HG03108 (cell line): ENCODE measurements around the gene FAM228B.
"Not testable (repeated sequence)": the region's sequence is repeated elsewhere in the genome, so short reads cannot be mapped to it uniquely, and the experiment has no call there.

Experiments used
- ATAC-seq: cut with Tn5 transposase; IDR thresholded peaks from one replicate; pipeline ENCODE4 v1.9.1; 2021; ENCODE audit warnings: moderate library complexity; ENCODE audit not compliant: unreplicated experiment

Gene FAM228B

DNA sequence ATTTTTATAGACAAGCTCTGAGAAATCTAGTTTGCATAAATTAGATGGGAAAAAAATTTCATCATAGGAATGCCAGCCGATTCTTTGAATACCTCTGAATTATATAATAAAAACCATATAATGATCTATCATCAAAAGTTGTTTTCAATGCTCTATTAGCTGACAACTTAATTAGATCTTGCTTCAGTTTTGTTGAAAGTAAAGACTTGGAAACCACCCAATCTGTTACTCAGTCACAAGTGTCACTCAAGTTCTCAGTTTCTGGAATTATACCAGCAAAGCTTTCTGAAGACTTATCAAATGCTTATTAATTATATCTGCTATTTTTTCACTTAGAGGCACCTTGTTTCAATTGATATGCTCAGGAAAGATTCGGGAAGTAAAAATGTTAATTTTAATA lies 21.3 kb upstream of the FAM228B start:
- no peak for ATAC-seq

DNA sequence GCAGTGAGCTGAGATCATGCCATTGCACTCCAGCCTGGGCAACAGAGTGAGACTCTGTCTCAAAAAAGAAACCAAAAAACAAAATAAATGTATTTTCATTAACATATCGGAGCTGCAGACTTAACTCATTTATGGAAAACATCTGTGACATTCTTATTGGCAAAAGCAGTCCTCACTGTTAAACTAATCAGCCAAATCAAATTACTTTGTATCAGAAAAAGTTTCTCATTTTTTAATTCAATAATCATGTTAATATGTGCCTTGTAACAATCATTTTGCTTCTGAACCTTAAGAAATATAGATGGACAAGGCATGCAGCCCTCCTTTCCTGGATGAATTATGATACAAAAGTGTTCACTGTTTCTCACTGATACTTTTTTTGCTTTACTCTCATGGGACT lies 20.6 kb upstream of the FAM228B start:
- ATAC-seq, result no peak

DNA sequence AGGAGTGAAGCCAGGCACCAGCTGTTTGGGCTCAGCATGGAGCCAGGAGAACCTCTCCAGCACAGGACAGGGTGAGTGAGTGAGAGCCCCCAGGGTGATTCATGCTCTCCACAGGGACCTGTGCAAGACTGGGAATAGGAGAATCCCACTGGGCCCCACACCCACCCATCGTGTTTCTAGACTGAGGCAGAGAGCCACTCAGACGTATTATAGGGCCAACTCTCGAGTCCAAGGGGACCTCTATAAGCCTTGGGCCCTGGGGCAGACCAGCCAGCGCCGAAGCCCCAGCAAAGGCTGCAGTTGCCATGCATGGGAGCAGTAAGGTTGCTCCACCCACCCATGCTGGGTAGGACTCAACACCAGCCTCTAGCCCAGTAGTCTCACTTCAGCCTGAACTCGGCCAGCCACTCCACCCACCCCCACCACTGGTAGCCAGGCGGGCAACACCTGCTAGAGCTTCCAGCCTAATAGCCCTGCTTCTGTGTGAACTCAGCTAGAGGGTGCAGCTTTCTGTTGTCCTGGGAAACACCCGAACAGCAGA lies 19.1 kb upstream of the FAM228B start:
- ATAC-seq, result no peak

DNA sequence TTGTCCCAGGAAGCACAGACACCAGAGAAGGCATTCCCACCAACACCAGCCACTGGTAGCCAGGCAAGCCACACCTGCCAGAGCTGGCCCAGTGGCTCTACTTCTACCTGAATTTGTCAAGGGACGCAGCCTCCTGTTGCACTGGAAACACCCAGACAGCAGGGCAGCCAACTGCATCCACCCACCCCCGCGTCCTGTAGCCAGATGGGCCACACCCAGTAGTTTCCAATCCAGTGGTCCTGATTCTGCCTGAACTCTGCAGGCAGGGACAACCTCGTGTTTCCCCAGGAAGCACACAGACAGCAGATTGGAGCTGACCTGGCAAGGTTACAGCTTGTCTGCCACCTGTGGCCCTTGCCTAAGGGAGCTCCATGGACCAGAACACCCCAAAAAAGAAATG lies 18.4 kb upstream of the FAM228B start:
- no peak for ATAC-seq

DNA sequence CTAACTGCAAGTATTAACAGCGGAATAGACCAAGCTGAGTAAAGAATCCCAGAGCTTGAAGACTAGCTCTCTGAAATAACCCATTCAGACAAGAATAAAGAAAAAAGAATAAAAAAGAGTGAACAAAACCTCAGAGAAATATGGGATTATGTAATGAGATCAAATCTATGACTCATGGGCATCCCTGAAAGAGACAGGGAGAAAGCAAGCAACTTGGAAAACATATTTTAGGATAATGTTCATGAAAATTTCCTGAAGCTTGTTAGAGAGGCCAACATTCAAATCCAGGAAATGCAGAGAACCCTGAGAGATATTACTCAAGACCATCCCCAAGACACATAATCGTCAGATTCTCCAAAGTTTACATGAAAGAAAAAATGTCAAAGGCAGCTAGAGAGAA lies 17.5 kb upstream of the FAM228B start:
- ATAC-seq, result no peak

DNA sequence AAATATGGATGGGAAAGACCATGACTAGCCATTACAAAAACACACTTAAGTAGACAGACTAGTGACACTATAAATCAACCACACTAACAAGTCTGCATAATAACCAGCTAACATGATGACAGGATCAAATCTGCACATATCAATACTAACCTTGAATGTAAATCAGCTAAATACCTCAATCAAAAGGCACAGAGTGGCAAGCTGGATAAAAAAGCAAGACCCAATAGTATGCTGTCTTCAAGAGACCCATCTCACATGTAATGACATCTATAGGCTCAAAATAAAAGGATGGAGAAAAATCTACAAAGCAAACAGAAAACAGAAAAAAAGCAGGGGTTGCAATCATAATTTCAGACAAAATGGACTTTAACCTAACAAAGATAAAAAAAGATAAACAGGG lies 16.5 kb upstream of the FAM228B start:
- no peak for ATAC-seq

DNA sequence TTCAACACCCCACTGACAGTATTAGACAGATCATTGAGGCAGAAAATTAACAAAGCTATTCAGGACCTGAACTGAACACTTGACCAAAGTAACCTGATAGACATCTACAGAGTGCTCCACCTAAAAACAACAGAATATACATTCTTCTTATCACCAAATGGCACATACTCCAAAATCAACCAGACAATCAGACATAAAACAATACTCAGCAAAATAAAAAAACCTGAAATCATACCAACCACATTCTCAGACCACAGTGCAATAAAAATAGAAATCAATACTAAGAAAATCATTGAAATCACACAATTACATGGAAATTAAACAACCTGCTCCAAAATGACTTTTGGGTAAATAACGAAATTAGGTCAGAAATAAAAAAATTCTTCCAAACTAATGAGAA lies 15.9 kb upstream of the FAM228B start:
- no peak for ATAC-seq

DNA sequence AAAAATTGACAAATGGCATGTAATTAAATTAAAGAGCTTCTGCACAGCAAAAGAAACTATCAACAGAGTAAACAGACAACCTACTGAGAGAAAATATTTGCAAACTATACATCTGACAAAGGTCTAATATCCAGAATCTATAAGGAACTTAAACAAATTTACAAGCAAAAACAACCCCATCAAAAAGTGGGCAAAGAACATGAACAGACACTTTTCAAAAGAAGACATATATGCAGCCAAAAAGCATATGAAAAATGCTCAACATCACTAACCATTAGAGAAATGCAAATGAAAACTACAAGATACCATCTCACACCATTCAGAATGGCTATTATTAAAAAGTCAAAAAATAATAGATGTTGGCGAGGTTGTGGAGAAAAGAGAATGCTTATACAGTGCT lies 13.8 kb upstream of the FAM228B start:
- ATAC-seq, result not testable (repeated sequence)

DNA sequence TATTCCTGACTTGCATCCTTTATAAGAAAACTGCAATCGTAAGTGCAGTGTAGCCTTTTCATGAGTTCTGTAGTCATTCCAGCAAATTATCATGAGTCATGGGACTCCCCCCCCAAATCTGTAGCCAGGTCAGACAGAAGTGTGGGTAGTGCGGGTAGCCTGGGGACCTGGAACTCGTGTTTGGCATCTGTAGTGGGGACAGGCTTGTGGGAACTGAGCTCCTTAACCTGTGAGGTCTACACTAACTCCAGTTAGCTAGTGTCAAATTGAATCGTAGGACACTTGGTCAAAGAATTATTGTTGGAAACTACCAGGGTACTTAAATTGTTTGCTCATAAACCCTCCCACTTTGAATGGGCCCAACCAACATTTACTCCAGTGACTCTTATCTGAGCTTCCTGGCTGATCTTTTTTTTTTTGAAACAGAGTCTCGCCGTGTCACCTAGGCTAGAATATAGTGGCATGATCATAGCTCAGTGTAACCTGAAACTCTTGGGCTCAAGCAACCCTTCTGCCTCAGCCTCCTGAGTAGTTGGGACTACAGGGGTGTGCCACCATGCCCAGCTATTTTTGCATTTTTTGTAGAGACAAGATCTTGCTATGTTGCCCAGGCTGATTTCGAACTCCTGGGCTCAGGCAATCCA lies 12.5 kb upstream of the FAM228B start:
- no peak for ATAC-seq

DNA sequence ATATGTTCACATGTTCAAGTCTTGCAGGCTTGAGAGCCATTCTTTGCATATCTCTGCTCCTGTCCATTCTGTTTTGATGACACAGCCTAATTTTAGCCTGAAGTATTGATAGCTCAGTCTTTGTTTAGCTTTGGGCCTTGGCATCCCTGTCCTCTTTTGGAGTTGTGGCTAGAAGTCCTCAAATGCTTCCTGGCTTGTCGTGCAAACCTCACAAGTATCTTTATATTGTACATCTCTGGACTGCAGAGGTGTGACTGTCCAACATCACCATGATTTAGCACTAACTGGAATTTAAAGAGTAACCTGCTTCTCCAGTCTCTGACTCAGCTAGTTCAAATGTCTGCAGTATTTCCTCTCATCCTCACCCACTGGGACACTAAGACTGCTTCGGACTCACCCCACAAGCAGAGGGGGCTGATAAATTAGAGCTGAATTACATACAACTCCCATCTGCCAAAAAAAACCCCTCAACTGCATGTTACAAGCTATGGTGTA lies 11.8 kb upstream of the FAM228B start:
- ATAC-seq, result no peak

DNA sequence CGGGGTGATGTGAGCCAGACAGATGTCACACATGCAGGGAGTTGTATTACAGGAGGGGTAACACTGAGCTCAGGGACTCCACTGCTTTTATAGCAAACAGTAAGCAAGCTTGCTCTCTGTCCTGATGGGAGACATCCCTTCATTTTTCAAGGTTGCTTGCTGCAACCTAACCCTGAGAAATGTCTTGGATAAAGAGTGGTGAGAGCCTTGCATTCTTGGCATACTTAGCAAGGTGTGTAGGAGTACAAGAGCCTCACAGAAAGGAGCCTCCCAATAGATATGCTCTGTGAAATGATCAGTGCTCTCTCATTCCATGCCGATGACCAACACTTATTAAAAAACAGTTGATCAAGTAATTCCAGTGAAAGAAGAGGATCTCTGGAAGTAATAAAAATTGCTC lies 8.2 kb upstream of the FAM228B start:
- no peak for ATAC-seq

DNA sequence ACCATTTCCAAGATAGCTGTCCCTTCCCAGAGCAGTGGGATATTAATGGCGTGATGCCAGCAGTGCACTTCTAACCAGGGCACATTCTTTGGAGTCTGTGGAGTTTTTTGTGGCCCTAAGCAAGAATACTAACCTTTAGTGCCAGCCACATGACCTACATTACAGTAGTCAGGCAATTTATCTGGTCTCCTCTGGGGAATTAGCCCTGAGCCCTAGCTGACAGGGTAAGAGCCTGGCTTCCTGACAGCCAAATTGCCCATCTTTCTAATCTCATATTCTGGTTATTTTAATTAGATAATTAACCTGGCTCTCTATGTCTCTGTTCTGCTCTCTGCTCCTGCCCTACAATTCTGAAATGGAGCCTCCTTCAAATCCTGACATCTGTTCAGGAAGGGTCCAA lies 5.4 kb upstream of the FAM228B start:
- no peak for ATAC-seq

DNA sequence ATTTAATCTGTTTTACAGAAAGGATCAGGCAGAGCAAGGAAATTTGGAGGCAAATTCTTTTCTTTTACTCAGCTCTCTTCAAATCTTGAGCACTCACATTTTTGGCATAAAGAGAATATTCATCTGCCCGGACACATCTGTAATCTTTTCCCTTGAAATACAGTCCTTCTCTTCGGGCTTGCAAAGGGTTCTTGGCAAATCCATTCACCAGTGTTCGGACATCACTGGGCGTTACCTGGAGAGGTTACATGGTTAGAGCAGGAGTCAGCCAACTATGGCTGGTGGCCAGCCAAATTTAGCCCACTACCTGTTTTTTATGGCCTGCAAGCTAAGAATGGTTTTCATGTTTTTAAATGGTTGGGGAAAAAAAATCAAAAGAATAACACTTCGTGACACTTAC lies 2.2 kb upstream of the FAM228B start:
- no peak for ATAC-seq

DNA sequence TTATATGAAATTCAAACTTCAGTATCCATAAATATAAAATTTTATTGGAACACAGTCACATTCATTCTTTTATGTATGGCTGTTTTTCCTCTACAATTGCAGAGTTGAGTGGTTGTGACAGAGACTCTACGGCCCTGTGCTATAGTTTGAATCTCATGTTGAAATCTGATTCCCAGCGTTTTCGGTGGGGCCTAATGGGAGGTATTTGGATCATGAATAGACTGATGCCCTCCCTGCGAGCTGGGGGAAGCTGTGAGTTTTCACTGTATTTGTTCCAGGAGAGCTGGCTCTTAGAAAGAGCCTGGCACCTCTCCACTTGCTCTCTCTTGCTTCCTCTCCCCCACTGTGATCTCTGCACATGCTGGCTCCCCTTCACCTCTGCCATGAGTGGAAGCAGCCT lies 1.8 kb upstream of the FAM228B start:
- no peak for ATAC-seq

DNA sequence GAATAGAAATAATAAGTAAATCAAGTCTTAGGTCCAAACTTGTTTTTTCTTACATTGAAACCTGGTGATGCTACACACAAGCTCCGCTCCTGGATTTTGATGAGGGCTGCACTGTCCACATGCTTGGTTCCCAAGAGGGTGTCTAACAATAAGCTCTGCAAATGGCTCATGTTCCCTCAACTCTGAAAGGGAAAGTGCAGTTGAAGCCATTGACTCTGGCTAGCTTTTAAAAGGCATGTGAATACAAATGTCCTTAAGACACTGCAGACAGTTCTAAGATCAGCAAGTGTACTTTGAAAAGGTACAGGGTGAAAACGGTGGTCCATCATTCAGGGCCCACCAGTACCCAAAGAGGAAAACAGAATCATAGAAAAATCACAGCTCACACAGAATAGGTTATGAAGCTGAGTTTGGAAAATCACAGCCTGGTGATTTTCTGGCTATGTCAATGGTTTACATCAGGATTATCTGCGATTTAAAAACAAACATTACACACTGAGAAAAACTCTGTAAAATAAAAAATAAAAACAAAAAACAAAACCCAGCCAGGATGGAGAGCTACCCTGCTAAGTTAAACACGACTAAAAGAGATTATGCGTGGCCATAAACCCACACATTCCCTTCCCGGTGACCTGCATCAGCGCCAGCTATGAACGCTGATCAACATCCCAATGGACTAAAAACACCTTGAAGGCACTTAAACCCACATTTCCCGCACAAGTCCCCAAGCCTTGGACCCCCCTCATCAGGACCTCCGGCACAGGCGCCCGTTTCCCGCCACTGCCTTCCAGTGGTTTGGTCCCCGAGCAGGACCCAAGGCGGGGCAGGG lies 689 bp upstream of the FAM228B start:
- ATAC-seq, result no peak

DNA sequence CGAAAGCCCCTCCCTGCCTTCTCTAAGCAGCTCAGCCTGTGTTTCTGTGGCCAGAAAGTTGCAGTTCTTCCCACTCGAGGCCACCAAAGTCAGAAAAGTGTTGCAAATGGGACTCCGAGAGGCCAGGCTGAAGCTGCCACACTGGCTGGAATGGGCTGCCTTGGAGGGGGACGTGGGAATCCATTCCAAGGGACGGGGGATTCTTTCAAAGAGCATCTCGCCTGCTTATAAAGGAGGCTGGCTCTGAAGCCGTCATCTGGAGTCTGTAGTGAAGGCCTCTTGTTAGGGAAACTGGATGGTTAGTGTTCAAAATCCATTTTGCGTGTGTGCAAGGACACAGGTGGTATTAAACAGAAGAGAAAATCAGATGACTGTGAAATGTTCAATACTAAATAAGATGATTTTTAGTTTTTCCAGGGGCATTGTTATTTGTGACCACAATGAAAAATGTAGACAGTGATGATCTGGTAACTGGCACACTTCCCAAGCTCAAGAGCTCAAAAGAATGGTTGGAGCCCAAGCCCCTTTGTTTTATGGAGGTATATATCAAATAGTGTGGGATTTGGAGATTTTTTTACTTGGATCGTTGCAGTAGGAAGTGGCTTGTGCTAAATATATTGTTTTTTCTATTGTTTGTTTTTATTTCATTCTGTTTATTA lies 782 bp downstream of the FAM228B start:
- ATAC-seq, result peak; percentile 6

DNA sequence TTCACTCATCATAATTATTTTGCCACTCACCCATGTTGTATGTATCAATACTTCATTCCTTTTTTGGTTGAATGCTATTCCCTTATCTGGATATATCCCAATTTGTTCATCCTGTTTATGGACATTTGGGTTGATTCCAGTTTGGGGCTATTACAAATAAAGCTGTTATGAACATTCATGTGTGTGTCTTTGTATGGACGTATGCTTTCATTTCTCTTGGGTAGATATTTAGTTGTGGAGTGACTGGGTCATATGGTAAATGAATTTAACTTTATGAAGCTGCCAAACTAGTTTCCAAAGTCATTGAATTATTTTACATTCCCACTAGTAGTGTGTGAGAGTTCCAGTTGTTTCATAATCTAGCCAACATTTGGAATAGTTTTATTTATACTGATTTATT lies 2.7 kb downstream of the FAM228B start:
- ATAC-seq, result no peak

DNA sequence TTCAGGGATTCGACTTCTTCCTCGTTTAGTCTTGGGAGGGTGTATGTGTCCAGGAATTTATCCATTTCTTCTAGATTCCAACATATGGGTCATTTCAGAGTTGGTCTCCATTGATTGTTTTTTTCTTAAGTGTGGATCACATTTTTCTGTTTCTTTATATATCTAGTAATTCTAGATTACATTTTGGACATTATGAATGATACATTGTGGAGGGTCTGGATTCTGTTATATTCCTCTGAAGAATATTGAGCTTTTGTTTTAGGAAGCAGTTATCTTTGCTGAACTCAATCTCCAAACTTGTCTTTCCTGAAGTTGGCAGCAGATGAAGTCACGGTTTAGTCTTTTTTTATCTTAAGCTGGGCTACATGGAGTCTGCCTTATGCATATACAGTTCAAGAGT lies 9.3 kb downstream of the FAM228B start:
- ATAC-seq, result no peak

DNA sequence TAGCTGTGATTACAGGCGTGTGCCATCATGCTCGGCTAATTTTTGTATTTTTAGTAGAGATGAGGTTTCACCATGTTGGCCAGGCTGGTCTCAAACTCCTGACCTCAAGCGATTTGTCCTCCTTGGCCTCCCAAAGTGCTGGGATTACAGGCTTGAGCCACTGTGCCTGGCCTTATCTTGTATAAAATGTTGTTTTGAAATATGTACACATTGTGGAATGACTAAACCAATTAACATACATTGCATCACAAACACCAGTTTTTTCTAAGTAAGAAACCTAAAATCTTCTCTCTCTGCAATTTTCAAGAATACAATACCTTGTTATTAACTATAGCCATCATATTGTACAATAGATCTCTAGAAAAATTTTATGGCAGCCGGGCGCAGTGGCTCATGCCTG lies 17.0 kb downstream of the FAM228B start:
- not testable (repeated sequence) for ATAC-seq

DNA sequence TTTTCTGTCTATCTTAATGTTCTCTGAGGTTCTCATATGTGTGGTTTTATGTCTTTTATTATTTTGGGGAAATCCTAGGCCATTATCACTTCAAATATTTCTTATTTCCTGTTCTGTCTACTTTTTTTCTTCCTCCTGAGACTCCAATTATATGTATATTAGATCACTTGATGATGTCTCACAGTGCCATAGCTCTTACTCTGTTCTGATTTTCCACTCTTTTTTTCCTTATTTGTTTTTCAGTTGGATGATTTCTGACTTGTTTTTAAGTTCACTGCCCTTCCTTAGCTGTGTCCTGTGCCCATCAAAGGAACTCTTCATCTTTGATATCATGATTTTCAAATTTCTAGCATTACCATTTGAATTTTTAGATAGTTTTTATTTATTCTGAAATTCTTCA lies 24.1 kb downstream of the FAM228B start:
- ATAC-seq, result no peak

DNA sequence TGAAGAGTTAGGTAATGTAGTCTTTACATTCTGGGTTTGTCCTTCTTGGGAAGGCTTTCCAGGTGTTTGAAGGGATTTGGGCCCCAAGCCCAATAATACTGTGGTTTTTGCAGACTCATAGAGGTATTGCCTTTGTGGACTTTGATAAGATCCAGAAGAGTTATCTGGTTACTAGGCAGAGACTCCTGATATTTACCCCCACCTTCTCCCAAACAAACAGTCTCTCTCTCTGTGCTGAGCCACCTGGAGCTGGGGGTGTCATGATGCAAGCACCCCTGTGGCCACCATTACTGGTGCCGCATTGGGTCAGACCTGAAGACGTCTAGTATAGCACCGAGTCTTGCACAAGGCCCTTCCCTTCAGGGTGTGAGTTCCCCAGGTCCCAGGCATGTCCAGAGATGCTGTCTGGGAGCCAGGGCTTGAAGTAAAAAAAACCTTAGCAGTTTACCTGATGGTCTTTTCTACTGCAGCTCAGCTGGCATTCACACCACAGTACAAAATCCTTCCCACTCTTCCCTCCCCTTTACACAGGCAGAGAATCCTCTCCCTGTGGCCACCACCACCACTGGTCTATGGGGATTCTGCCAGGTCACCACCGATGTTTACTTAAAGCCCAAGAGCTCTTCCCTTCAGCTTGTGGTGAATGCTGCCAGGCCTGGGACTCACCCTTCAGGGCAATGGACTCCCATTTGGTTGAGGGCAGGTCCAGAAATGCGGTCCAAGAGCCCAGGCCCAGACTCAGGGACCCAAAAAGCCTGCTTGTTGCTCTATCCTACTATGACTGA lies 29.3 kb downstream of the FAM228B start:
- ATAC-seq, result no peak
